GM19023 (cell line): ENCODE results near the gene PIGS.
A peak's percentile ranks its signal among the peaks of the same experiment; 100 is the strongest.

ENCODE experiments used
- ATAC-seq: cut with Tn5 transposase; IDR thresholded peaks from one replicate; pipeline ENCODE4 v1.9.1; 2021; ENCODE audit warnings: mild to moderate bottlenecking, moderate library complexity; ENCODE audit not compliant: unreplicated experiment

PIGS gene

DNA sequence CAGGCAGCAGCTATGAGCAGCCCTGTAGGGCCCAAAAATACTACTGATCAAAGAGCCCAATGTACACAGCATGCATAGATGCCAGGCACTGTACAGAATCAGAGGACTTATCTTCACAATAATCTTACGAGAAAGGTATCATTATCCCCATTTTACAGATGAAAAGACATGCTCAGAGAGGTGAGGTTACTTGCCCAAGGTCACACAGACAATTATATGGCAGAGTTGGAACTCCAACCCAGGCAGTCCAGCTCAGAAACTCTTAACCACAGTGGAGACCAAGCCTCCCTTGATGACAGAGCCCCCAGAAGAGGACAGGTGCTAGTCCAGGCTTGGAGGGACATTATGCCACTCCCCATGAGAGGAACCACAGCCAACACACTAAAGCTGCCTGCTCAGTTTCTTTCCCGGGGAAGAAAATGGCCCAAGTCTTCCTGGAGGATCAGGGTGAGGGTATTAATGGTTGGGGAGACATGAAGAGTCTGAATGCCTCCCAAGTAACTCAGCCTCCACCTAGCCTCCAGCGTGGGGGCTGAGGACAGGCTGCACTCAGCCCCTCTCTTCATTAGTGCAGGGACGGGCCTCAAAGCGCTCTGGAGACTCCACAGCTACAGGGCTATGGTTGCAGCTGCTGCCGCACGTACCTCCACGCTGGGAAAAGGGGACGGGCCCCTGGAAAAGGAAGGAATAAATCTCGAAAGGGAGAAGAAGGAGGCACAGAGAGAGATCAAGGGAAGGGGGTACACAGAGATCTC lies 19.7 kb downstream of the PIGS start:
- no peak for ATAC-seq

DNA sequence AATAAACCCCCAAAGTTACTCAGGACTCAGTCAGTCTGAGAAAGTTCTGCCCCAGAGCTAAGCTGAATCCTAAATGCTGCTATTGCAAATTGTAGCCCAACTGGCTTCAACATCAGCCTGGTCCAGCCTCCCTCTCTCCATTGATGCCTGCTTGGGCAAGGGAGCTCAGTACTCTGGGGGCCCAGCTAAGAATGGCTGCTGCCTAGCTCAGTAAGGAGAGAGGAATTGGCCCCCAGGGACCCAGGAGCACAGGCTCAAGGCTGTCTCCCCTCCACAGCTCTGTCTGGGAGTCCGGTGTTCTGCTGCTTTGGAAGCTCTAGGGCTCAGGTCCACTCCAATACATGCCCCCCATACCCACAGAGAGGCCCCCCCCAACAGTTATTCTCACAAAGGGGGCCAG lies 20.5 kb downstream of the PIGS start:
- ATAC-seq: no peak

DNA sequence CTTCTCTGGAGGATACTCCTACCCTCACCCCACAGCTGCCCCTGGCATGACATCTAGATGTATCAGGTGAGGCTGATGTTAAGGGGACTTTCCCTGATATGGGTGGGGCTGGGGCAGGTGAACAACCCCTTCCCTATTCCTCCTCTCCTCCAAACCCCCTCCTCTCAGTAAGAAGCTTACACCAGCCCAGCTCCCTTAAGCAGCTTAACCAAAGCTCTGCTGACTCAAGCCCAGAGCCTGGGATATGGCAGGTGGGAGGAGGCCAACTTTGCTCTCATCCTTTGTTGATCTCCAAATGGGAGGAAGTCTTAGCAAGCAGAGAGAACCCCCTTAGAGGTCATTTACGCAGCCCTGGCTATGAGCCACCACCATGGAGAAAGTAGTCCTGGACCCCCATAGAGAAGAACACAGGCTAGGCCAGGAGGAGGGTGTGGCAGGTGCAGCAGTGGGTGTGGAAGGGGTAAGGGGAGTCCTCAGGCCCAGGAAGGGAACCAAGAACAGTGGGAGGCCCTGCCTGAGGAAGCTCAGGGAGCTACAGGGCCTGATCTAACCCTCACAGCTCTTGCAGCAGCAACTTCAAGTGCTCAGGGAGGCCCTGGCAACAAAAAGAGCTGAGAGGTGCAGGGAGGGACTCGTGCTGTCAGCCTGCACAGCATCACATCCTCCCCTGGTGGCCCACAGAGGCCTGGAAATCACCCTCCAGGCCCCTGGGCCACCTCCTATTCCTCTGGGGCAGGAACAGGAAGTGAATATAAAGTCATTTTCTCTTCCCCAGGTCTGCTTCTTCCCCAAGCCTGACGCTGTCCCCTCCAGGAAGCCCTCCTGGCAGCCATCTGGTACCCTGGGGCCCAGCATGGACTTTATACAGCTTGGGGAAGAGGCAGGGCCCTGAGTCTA lies 21.8 kb downstream of the PIGS start:
- no peak for ATAC-seq

DNA sequence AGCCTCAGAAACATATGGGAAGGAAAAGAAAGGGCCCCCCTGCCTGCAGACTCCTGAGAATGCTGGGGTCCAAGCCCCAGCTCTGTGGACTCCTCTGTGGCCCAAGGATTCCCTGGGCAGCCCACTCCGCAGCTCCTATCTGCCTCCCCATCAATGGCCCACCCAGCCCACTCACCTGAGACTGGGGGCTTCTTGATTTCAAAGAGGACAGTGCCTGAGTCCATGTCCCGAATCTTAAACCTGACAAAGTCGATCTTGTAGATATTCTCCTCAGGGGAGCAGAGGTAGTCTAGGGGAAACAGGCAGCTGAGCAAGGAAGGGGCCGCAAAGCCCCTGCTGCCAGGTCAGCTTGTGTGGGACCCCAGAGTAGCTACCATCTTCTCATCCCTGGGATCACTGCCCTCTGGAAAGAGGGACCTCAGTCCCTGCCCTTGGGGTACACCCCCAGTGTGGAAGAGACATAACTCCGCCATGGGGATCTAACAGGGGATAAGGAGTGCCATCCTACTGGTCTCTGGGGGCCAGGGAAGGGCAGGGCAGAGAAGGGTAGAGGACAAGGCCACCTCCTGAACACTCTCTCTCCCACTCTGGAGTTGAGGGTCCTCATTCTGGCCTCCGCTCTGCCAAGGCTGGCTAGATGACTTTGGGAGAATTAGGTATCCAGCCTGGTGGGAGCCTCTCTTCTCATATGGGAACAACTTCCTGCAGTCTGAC lies 22.8 kb downstream of the PIGS start:
- ATAC-seq: no peak

DNA sequence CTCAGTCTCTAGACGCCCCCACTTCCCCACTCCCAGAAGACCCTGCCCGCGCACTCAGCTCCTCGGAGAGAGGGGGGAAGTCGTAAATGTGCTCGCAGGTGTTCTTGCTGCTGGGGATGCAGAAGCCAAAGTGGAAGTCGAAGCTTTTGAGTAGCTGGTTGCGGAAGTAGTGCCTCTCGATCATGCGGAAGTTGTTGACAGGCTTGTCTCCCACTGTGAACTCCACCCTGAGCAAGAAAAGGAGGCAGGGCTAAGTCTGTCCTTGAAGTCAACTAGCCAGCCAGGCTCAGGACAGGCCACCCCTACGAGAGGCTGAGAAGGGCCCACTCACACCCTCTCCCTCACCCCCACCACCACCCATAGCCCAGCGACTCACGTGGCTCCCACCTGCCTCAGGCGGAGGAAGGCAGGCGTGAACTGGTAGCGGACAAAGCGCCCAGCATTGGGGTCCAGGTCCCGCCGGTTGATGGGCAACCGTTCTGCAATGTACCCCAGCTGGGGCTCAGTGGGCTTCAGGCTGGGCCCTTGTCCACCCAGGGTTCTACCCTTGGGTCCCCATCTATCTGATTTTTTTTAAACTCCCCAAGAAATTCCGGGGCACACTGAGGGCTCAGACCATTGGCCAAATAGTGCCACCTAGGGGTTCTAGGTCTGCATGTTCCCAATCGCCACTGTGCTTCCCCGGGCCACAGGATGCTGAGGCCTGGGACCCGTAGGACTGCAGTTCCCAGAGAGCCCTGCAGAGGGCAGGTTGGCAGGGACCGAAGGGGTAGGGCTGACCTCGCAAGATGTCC lies 23.5 kb downstream of the PIGS start:
- ATAC-seq: peak; percentile 33

DNA sequence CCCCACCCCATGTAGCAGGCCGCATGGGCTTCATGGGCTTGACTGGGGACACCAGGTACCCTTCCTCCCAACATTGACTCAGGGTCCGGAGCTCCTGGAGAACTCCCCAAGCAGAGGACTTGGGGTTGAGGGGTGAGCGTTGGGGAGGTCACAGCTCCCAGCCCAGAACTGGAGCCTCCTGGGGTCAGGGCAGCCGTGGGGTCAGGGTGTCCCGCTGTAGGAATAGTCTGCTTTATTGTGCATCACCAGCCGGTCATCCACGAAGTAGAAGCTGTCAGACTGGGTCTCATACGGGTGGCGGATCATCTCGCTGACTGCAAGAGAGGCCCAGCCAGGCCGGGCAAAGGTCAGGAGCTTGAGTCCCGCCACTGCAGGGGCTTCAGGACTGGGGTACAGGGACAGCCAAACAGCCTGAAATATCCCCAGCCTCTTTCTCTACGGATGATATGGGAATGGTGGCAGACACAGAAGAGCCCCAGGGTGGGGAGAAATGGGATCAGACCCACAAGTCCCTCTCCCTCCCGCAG lies 24.2 kb downstream of the PIGS start:
- no peak for ATAC-seq

DNA sequence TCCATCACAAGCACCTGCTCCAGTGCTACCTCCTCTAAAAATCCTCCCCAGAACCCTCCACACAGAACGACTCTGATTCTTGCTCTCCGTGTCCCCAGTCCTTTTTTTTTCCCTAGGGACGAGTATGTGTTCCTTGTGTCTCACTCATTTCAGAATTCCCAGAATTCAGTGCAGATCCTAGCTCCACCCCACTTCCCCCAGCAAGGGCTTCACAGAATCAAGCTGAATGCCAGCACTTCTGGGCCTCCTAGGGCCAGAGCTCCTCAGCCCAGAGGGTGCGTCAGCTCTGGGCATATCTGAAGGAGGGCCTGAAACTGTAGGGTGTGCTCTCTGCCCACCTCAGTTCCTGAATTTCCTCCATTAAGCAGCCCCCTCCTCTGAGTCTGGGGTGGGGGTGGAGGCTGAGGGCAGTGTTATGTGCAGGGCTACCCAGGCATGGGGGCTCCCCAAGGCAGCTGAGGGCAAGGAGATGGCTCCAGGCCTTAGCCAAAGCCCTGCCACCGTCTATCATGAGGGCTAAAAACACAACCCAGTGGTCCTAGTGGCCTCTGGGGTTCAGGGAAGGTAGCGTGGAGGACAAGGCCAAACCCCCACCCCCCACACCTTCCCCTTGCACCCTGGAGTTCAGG lies 25.4 kb downstream of the PIGS start:
- ATAC-seq: no peak

DNA sequence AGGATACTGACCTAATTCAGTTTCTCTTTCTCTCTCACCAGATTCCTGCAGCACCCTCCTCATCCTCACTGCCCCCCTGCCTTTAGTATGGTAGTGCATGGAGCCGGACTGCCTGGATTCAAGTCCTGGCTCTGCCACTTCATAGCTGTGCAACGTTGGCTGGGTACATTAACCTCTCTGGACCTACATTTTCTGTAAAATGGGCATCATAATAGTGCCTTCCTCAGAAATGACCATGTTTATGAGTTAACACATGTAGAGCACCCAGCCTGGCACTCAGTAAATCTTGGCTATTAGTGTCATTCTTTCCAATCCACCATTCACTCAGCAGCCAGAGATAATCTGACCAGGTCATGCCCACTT lies 26.2 kb downstream of the PIGS start:
- no peak for ATAC-seq

DNA sequence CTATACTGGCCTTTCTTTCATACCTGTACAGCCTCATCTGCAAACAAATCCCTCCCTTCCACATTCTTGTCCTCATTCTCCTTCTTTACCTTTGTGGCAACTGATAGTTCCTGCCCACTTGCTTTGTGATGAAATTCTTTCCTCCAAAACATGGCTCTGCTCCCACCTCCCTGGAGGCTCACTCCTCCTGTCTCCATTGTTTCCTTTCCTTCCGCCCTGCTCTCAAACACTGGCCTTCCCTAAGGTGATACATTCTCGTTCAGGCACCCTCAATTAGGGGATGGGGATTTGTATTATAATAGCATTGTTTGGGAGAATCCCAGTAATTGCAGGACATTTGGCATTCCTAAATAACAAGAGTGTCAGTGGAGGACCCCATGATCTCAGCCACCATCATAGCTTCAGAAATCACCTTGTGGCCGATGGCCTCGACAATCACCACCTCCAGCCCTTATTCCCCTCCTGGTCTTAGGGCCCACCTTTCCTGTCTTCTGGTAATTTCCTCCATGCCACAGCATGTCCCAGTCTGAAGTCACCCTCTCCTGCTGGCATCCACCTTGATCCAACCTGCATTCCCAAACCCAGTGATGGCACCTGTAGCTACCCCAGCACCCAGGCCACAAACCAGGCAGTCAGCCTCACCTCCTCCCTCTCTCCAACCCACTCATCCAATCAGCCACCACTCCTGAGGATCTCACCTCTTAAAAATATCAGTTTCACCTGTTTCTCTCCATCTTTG lies 26.8 kb downstream of the PIGS start:
- no peak for ATAC-seq

DNA sequence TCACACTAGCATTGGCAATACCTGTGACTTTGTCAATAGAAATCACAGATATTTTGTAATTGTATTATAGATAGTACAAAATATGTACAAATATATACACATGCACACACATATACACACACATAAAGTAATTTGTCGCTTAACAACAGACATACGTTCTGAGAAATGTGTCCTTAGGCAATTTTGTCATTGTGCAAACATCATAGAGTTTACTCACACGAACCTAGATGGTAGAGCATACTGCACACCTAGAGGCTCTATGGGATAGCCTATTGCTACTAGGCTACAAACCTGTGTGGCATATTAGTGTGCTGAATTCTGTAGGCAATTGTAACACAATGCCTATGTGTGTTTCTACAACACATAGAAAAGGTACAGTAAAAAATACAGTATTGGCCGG lies 29.9 kb downstream of the PIGS start:
- no peak for ATAC-seq

DNA sequence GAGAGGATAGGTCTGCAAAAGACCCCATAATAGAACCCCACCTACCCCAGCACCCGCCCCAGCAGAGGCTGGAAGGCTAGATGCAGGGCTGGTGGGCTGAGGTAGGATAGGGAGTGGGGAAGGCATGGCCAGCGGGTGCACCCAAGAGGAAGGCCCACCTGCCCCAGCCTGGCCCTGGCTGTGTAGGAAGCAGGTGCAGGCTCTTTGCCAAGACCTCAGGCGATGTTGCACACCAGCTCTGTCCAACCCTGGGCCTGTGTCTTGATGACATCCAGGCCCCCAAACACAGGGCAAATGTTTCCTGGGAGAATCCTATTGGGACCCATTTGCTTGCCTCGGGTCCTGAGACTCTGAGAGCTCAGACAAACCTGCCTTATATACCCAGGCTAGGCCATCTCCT lies 31.1 kb downstream of the PIGS start:
- no peak for ATAC-seq

DNA sequence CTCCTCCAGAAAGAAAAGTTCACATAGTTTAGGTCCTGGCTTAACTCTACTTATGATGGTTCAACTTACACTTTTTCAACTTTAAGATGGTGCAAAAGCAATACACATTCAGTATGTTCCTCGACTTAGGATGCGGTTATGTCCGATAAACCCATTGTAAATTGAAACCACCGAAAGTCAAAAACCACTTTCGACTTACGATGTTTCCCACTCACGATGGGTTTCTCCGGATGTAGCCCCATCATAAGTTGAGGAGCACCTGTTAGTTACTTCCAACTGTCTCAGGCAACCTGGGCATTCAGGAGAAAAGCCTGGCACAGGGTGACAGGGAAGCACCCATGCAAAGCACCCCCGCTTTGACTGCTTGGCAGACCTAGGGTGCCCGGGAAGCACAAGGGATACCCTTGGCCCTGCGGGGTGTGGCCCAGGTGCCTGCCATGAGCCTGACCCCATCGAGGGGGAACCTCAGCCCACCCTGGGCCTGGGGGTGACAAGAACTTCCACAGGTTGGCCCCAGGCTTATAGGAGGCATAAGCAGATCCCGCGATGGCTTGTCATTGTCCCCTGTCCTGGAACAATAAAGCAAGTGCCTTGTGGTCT lies 32.9 kb downstream of the PIGS start:
- ATAC-seq: no peak

DNA sequence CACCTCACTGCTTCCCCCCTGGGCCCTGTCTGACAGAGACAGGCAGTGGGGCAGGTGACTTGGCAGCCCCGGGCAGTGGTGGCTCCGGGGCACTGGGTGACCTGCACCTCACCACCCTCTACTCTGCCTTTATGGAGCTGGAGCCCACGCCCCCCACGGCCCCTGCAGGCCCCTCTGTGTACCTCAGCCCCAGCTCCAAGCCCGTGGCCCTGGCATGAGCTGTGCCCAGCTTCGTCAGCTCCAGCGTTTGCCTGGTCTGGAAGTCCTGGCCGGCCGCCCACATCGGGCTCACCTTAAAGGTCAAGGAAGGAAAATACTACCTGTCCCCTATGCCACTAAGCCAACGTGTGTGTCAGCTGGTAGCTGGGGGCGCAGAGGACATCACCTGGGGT lies 34.1 kb downstream of the PIGS start:
- no peak for ATAC-seq

DNA sequence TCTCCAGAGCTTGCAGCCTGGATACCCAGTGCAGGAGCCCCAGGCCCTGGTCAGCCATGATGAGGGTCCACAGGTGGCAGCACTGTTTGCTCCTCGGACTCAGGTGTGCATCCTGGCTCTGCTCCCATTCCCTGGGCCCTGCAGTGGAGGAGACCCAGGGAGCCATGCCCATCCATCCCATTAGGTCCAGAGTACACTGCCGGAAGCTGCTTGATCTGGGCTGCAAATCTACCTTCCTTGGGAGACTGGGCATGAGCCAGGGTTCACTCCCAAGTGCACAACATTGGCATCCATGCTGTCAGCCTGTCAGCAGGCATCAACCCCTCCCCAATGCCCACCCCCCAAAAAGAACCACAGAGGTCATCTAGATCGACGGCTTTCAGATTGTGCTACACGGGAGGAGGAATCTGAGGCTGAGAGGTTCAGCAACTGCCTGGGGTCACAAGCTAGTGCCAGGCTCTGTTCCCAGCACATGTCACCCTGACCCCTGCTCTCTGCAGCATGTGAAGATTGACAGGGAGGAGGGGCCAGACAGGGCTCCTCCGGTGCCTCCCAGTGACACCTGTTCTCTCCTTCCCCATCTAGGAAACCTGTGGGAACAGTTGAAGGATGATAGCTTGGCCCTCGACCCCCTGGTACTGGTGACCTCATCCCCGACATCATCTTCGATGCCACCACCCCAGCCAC lies 34.6 kb downstream of the PIGS start:
- no peak for ATAC-seq

DNA sequence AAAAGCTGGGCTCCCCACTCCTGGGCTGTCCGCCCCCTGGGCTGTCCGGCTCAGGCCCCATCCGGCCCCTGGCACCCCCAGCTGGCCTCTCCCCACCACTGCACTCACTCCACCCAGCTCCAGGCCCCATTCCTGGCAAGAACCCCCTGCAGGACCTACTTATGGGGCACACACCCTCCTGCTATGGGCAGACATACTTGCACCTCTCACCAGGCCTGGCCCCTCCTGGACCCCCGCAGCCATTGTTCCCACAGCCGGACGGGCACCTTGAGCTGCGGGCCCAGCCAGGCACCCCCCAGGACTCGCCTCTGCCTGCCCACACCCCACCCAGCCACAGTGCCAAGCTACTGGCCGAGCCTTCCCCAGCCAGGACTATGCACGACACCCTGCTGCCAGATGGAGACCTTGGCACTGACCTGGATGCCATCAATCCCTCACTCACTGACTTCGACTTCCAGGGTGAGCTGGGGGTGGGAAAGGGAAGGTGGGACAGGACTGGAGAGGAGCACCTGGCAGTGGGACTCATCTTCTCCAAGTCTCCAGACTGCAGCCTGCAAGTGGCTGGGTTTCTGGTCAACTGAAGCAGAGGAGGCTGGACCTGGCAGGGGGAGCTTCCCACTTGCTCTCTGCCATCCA lies 36.5 kb downstream of the PIGS start:
- ATAC-seq: no peak

DNA sequence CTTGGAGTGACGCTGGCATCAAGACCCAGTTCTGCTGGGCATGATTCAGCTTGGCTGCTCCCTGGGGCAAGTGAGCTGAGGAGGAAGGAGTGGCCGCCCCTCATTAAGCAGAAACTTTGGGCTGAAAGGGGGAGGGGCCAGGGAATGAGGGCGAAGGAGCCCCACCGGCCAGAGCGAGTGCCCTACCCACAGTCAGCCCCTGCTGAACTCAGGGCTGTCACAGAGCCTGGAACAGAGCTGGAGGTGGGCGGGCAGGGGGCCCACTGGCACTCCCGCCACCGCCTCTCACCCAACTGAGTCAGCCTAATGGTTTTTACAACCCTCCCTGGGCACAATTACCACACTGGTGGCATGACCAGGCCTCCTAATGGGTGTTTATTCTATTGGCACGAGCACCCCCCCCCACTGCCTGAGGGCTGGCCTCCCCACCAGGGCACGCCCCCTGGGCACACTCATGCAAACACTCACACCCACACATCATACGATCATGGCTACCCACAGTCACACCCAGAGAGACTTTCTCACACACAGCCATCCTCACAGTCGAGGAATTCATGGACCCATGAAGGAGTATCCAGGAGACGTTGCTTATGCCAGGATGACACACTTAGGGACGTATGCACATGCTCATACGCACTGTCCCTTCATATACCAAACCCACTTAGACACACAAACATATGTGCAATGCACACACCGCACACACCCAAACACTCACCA lies 38.1 kb downstream of the PIGS start:
- no peak for ATAC-seq
